Transverse colon (tissue), 4 donors: ENCODE measurements around the gene SPACA4. TPM values are rescaled to one million over a fixed set of nuclear protein-coding genes. Genes with fewer than 3 reads are reported as not detected.

Experiments
- DNase-seq: peaks from one replicate; pipeline ENCODE4 v3.0.0-alpha.2; 2019
- H3K27ac ChIP-seq, 4 donors: fragments of 200-600 bp; sonication (generic); 2 replicates each; pipeline ENCODE4 v1.5.1; 2016 to 2018; ENCODE audit warnings: inconsistent platforms in 4 of 4
- H3K27me3 ChIP-seq: fragments of 200-600 bp; sonication (generic); 2 replicates; pipeline ENCODE4 v1.5.1; 2017; ENCODE audit warnings: inconsistent platforms
- H3K36me3 ChIP-seq, 4 donors: fragments of 200-600 bp; sonication (generic); 2 replicates each; pipeline ENCODE4 v1.5.1; 2017 to 2019; ENCODE audit warnings: inconsistent platforms in 4 of 4
- H3K4me1 ChIP-seq, 4 donors: fragments of 200-600 bp; sonication (generic); 2 replicates each; pipeline ENCODE4 v1.5.1; 2017 to 2020; ENCODE audit warnings: inconsistent platforms in 4 of 4
- H3K4me3 ChIP-seq, 4 donors: fragments of 200-600 bp; sonication (generic); 1 replicate in 1 of 4; 2 replicates in 3 of 4; pipeline versions ENCODE4 v1.5.1 to v1.6.1; 2017 to 2019; ENCODE audit warnings: inconsistent platforms in 4 of 4
- H3K9me3 ChIP-seq, 2 donors: fragments of 200-600 bp; sonication (generic); 2 replicates each; pipeline ENCODE4 v1.5.1; 2017 to 2019; ENCODE audit warnings: inconsistent platforms in 2 of 2
- EP300 ChIP-seq: sonication (generic); formaldehyde crosslinking; IDR thresholded peaks from one replicate; pipeline ENCODE4 v1.6.1; 2017; ENCODE audit warnings: antibody characterized with exemption, low read depth
- POLR2A ChIP-seq: fragments of 450-650 bp; IDR thresholded peaks from one replicate; pipeline ENCODE4 v1.6.1; 2016; ENCODE audit warnings: antibody characterized with exemption, mild to moderate bottlenecking, moderate library complexity
- POLR2AphosphoS5 ChIP-seq, 3 donors: sonication (generic); formaldehyde crosslinking; IDR thresholded peaks; one replicate each; pipeline ENCODE4 v1.6.1; 2016; ENCODE audit warnings: antibody characterized with exemption in 3 of 3
- WGBS, 2 donors: methylation state at CpG; one replicate each; pipeline ENCODE4 v1.1.5; 2018; ENCODE audit warnings: low coverage in 1 of 2; 5-methylcytosine and 5-hydroxymethylcytosine counted together
- in situ Hi-C, 4 donors: fragments of 200-750 bp; cut with MboI; loops; one replicate each; pipeline versions ENCODE4 v1.15.0 to v1.15.1; 2017; ENCODE audit warnings: low sequenced_read_pairs in 3 of 4, low pct_ligation_motif_present in 1 of 4, low pct_unique_long_range_greater_than_20kb in 1 of 4
- intact Hi-C: fragments of 100-400 bp; cut with DNase I; formaldehyde crosslinking; loops from one replicate; pipeline ENCODE4 v1.15.1; 2023; ENCODE audit warnings: low total_unique reads
- total RNA-seq, 4 donors: library from RNA; depleted of rRNA; stranded (reverse); fragments of >200 nt; gene quantifications; one replicate each; pipeline ENCODE4 v1.1.0, GENCODE V29; 2016
- TF ChIP-seq, protein P1 (sequence below), 5 experiments: fragments of 200-600 bp in 3 of 5; fragments of 450-650 bp in 2 of 5; sonication (generic) in 3 of 5; IDR thresholded peaks; 1 replicate in 2 of 5; 2 replicates in 3 of 5; pipeline ENCODE4 v1.5.1; 2016 to 2017; ENCODE audit warnings: antibody characterized with exemption in 5 of 5, inconsistent platforms in 3 of 5, mild to moderate bottlenecking in 2 of 5, moderate library complexity in 1 of 5

The SPACA4 gene
- total RNA-seq, 4 donors from 2014 or later: not detected

DNA sequence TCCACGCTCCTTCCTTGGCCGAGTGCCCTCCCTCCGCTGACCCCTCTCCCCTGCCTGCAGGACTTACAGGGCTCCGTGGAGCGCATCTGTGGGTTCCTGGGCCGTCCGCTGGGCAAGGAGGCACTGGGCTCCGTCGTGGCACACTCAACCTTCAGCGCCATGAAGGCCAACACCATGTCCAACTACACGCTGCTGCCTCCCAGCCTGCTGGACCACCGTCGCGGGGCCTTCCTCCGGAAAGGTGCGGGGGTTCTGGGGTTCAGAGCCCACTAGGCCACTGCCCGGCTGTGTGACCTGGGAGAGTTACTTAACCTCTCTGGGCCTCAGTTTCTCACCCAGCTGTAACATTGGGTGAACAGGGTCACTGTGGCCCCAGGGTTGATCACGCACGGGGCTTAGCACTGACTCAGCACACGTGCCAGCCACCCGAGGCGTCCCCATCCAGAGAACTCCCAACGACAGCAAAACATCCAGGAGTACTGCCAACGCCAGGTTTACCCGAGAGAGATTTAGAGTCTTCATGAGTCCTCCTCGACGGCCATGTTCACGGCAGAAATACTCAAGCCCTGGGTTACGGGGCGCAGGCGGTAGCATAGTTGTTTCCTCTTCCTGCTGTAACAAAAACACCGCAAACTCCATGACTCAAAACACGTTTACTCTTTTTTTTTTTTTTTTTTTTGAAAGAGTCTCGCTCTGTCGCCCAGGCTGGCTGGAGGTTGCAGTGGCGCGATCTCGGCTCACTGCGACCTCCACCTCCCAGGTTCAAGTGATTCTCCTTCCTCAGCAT is 9.7 kb upstream of the SPACA4 start:
- H3K36me3 ChIP-seq: no peaks in the 10 kb centered on the region
- no peak overlapping the region for H3K4me3 ChIP-seq
- no peak overlapping the region for H3K27ac ChIP-seq
- no peaks in the 10 kb centered on the region for H3K27me3 ChIP-seq
- 78% methylated on average over 39 of the region's 39 CpGs; no CpG with 5 or more reads in 1 of the 2 donors for WGBS, 2 donors
- H3K9me3 ChIP-seq: no peaks in the 10 kb centered on the region
- in situ Hi-C loops: loop anchor here in 2 of 4 donors (25.0 kb wide), 2 partner anchors 285 to 335 kb away; partner anchors contain the start of genes CARD8 (in 1 of the 2) and ZNF114 (in 1 of the 2)
- H3K4me1 ChIP-seq: peaks cover 0 to 3% (median 0%) of the 10 kb centered on the region in 4 donors
- TF ChIP-seq EP300: no peak
- TF ChIP-seq POLR2AphosphoS5 (IDR thresholded peaks at IDR 0.05): no peak
- no peak for TF ChIP-seq POLR2A
- TF ChIP-seq, protein P1, sequence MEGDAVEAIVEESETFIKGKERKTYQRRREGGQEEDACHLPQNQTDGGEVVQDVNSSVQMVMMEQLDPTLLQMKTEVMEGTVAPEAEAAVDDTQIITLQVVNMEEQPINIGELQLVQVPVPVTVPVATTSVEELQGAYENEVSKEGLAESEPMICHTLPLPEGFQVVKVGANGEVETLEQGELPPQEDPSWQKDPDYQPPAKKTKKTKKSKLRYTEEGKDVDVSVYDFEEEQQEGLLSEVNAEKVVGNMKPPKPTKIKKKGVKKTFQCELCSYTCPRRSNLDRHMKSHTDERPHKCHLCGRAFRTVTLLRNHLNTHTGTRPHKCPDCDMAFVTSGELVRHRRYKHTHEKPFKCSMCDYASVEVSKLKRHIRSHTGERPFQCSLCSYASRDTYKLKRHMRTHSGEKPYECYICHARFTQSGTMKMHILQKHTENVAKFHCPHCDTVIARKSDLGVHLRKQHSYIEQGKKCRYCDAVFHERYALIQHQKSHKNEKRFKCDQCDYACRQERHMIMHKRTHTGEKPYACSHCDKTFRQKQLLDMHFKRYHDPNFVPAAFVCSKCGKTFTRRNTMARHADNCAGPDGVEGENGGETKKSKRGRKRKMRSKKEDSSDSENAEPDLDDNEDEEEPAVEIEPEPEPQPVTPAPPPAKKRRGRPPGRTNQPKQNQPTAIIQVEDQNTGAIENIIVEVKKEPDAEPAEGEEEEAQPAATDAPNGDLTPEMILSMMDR (IDR thresholded peaks at IDR 0.05): no peak
- DNase-seq: no peak
- intact Hi-C loops: no loop called here

DNA sequence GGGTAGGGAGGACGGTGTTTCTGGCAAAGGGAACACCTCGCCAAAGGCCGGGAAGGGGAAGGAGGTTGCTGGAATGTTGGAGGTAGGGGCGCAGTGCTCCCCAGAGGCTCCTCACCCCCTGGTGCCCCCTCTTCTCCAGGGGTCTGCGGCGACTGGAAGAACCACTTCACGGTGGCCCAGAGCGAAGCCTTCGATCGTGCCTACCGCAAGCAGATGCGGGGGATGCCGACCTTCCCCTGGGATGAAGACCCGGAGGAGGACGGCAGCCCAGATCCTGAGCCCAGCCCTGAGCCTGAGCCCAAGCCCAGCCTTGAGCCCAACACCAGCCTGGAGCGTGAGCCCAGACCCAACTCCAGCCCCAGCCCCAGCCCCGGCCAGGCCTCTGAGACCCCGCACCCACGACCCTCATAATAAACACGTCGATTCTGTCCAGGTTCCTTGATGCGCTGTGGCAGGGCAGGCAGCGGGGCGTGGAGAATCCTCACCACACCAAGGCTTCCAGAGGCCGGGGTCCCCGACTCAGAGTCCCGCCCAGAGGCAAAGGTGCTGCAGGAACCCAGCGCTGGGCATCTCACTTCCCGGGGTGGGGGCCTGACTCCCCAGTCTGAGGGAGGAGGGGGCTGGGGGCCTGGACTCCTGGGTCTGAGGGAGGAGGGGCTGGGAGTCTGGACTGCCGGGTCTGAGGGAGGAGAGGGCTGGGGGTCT is 7.4 kb upstream of the SPACA4 start:
- intact Hi-C loops (no loop called here), in situ Hi-C loops (loop anchor here in 2 of 4 donors (25.0 kb wide), 2 partner anchors 287 to 337 kb away; partner anchors contain the start of genes CARD8 (in 1 of the 2) and ZNF114 (in 1 of the 2))
- Histone ChIP-seq H3K9me3 (no peaks in the 10 kb centered on the region), H3K27me3 (no peaks in the 10 kb centered on the region), H3K36me3 (no peaks in the 10 kb centered on the region), H3K27ac (no peak overlapping the region), H3K4me3 (no peak overlapping the region), H3K4me1 (peaks cover 0 to 10% (median 4%) of the 10 kb centered on the region in 4 donors)
- TF ChIP-seq POLR2AphosphoS5 (IDR thresholded peaks at IDR 0.05) (no peak), POLR2A (no peak), EP300 (no peak)
- TF ChIP-seq, protein P1 (IDR thresholded peaks at IDR 0.05): no peak
- DNase-seq: no peak
- 69 to 75% methylated on average over 3 to 28 of the region's 30 CpGs for WGBS, 2 donors

DNA sequence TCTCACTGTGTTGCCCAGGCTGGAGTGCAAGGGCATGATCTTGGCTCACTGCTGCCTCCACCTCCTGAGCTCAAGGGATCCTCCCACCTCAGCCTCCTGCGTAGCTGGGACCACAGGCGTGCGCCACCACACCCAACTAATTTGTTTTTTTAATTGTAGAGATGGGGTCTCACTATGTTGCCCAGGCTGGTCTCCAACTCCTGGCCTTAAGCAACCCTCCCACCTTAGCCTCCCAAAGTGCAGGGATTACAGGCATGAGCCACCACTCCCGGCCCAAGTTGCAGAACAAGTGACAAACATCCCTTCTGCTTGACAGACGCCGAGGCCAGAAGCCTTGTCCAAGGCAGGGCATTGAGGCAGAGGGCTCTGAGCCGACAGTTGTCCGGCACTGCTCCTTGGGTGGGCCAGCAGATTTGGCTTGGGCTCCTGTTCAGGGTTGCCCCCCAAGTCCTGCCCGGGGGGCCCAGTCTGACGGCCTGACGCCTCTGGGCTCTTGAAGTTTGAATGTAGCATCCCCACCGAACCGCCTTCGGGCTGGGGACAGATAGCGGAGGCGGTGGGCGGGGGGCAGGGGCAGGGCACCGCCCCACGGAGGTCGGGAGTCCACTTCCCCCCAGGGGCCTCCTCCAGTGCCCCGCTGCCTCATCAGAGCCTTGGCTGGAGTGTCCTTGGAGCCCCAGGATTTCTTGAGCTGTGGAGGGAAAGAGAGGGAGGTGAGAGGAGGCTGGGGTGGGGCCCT is 5.7 kb upstream of the SPACA4 start:
- peak overlapping the region in 3 of 4 donors; percentile 54 to 65 (median 63) for H3K27ac ChIP-seq
- intact Hi-C loops (no loop called here), in situ Hi-C loops (no loop called here)
- no peak for DNase-seq
- WGBS, 2 donors: 84 to 90% methylated on average over 2 to 21 of the region's 21 CpGs
- no peaks in the 10 kb centered on the region for H3K36me3 ChIP-seq
- no peaks in the 10 kb centered on the region for H3K27me3 ChIP-seq
- TF ChIP-seq EP300 (no peak), POLR2AphosphoS5 (IDR thresholded peaks at IDR 0.05) (no peak), POLR2A (no peak)
- TF ChIP-seq, protein P1 (IDR thresholded peaks at IDR 0.05): no peak
- H3K9me3 ChIP-seq: no peaks in the 10 kb centered on the region
- H3K4me1 ChIP-seq: peaks cover 0 to 15% (median 4%) of the 10 kb centered on the region in 4 donors
- H3K4me3 ChIP-seq: no peak overlapping the region
